SK-N-SH treated with all-trans-retinoic acid at 6 μM for 48 hours (cell line): ENCODE data around the gene PASK.

ENCODE experiments used
- ATAC-seq: fragments of 200-7000 bp; cut with Tn5 transposase; 3 replicates; pipeline ENCODE4 v1.9.1; 2020; ENCODE audit warnings: mild to moderate bottlenecking, moderate library complexity
- BACH2 ChIP-seq: fragments of 250-450 bp; sonication (Bioruptor Pico); IDR thresholded peaks from 2 replicates; pipeline ENCODE4 v1.9.0; 2021; ENCODE audit warnings: mild to moderate bottlenecking, borderline replicate concordance
- CSDC2 ChIP-seq: fragments of 250-450 bp; sonication (Bioruptor Pico); IDR thresholded peaks from 2 replicates; pipeline ENCODE4 v1.5.0; 2020; ENCODE audit warnings: mild to moderate bottlenecking, moderate library complexity
- ESRRG ChIP-seq: fragments of 250-450 bp; sonication (Bioruptor Pico); IDR thresholded peaks from 2 replicates; pipeline ENCODE4 v1.6.1; 2021; ENCODE audit warnings: mild to moderate bottlenecking
- GLIS3 ChIP-seq: fragments of 250-450 bp; sonication (Bioruptor Pico); IDR thresholded peaks from 2 replicates; pipeline ENCODE4 v1.5.0; 2020; ENCODE audit warnings: mild to moderate bottlenecking, moderate library complexity
- ISL1 ChIP-seq: fragments of 250-450 bp; sonication (Bioruptor Pico); IDR thresholded peaks from 2 replicates; pipeline ENCODE4 v2.1.2; 2022; ENCODE audit warnings: mild to moderate bottlenecking, moderate library complexity
- OSR1 ChIP-seq: fragments of 250-450 bp; sonication (Bioruptor Pico); IDR thresholded peaks from 2 replicates; pipeline ENCODE4 v1.8.0; 2022; ENCODE audit warnings: moderate library complexity, mild to moderate bottlenecking, inconsistent platforms
- PPARA ChIP-seq: fragments of 250-450 bp; sonication (Bioruptor Pico); IDR thresholded peaks from 2 replicates; pipeline ENCODE4 v1.5.0; 2020; ENCODE audit warnings: mild to moderate bottlenecking, borderline replicate concordance
- RARB ChIP-seq: fragments of 250-450 bp; sonication (Bioruptor Pico); IDR thresholded peaks from 2 replicates; pipeline ENCODE4 v1.8.0; 2021; ENCODE audit warnings: mild to moderate bottlenecking, moderate library complexity
- SNAI2 ChIP-seq: fragments of 250-450 bp; sonication (Bioruptor Pico); IDR thresholded peaks from 2 replicates; pipeline ENCODE4 v1.5.0; 2020; ENCODE audit warnings: mild to moderate bottlenecking, moderate library complexity
- TCF4 ChIP-seq: fragments of 250-450 bp; sonication (Bioruptor Pico); IDR thresholded peaks from 2 replicates; pipeline ENCODE4 v1.8.0; 2021; ENCODE audit warnings: mild to moderate bottlenecking, moderate library complexity, borderline replicate concordance
- TOX ChIP-seq: fragments of 250-450 bp; sonication (Bioruptor Pico); IDR thresholded peaks from 2 replicates; pipeline ENCODE4 v1.8.0; 2021; ENCODE audit warnings: mild to moderate bottlenecking, moderate library complexity, borderline replicate concordance
- ZC3H10 ChIP-seq: fragments of 250-450 bp; sonication (Bioruptor Pico); IDR thresholded peaks from 2 replicates; pipeline ENCODE4 v1.5.1; 2021; ENCODE audit warnings: mild to moderate bottlenecking, moderate library complexity
- ZFP3 ChIP-seq: fragments of 250-450 bp; sonication (Bioruptor Pico); IDR thresholded peaks from 2 replicates; pipeline ENCODE4 v1.5.0; 2020; ENCODE audit warnings: mild to moderate bottlenecking, moderate library complexity
- ZFP30 ChIP-seq: fragments of 450-650 bp; formaldehyde crosslinking; IDR thresholded peaks from 2 replicates; pipeline ENCODE4 v1.5.0; 2022; ENCODE audit warnings: mild to moderate bottlenecking, moderate library complexity
- ZNF565 ChIP-seq: fragments of 450-650 bp; formaldehyde crosslinking; conservative IDR thresholded peaks from 2 replicates; pipeline ENCODE4 v1.5.0; 2020; ENCODE audit warnings: low read depth, mild to moderate bottlenecking, moderate library complexity
- ZNF70 ChIP-seq: fragments of 450-650 bp; formaldehyde crosslinking; IDR thresholded peaks from 2 replicates; pipeline ENCODE4 v1.5.0; 2020; ENCODE audit warnings: mild to moderate bottlenecking, moderate library complexity
- ZNF8 ChIP-seq: fragments of 450-650 bp; formaldehyde crosslinking; IDR thresholded peaks from 2 replicates; pipeline ENCODE4 v1.5.0; 2020; ENCODE audit warnings: mild to moderate bottlenecking, moderate library complexity
- TF ChIP-seq, protein P1 (sequence below): fragments of 250-450 bp; sonication (Bioruptor Pico); IDR thresholded peaks from 2 replicates; pipeline ENCODE4 v1.5.0; 2020; ENCODE audit warnings: mild to moderate bottlenecking, moderate library complexity
- TF ChIP-seq, protein P2 (sequence below): fragments of 250-450 bp; sonication (Bioruptor Pico); IDR thresholded peaks from 2 replicates; pipeline ENCODE4 v1.8.0; 2020; ENCODE audit warnings: mild to moderate bottlenecking, moderate library complexity, borderline replicate concordance
- TF ChIP-seq, protein P3 (sequence below): fragments of 250-450 bp; sonication (Bioruptor Pico); IDR thresholded peaks from 2 replicates; pipeline ENCODE4 v1.5.1; 2021; ENCODE audit warnings: mild to moderate bottlenecking, moderate library complexity
- TF ChIP-seq, protein P4 (sequence below): fragments of 250-450 bp; sonication (Bioruptor Pico); IDR thresholded peaks from 2 replicates; pipeline ENCODE4 v1.8.0; 2021; ENCODE audit warnings: low read depth, mild to moderate bottlenecking, moderate library complexity, borderline replicate concordance

Gene PASK

DNA sequence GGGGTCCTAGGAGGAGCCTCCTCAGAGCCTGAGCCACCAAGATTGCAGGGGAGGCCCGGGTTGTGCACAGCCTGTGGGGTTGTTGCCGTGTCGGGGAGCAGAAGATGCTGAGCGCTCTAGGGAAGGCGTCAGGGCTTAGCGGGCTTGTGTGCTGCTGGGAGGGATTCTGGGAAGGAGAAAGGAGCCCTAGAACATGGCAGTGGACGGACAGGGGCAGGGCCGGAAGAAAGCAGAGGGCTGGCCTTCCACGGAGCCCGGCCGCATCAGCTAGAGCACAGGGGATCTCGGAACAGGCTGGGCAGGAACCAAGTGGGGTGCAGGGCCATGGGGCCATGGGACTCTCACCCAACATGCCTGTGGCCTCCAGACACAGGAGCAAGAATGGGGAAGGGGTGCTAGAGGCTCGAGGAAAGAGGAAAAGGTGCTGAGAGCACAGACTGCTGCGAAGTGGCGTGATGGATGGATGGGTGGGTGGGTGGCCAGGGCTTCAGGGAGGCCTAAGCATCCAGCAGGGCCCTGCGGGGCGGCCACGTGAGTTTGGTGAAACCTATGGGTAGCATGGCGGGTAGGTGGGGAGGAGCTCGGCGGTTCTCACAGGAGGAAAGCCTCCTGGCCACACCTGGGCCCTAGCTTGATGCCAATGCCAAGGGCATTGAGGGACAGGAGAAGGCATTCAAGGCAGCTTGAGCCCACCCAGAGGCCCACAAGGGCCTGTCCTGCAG lies 82.9 kb downstream of the PASK start (continued):
- TF ChIP-seq, protein P1, sequence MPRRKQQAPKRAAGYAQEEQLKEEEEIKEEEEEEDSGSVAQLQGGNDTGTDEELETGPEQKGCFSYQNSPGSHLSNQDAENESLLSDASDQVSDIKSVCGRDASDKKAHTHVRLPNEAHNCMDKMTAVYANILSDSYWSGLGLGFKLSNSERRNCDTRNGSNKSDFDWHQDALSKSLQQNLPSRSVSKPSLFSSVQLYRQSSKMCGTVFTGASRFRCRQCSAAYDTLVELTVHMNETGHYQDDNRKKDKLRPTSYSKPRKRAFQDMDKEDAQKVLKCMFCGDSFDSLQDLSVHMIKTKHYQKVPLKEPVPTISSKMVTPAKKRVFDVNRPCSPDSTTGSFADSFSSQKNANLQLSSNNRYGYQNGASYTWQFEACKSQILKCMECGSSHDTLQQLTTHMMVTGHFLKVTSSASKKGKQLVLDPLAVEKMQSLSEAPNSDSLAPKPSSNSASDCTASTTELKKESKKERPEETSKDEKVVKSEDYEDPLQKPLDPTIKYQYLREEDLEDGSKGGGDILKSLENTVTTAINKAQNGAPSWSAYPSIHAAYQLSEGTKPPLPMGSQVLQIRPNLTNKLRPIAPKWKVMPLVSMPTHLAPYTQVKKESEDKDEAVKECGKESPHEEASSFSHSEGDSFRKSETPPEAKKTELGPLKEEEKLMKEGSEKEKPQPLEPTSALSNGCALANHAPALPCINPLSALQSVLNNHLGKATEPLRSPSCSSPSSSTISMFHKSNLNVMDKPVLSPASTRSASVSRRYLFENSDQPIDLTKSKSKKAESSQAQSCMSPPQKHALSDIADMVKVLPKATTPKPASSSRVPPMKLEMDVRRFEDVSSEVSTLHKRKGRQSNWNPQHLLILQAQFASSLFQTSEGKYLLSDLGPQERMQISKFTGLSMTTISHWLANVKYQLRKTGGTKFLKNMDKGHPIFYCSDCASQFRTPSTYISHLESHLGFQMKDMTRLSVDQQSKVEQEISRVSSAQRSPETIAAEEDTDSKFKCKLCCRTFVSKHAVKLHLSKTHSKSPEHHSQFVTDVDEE (CRISPR knock-in tag), result no peak
- TF ChIP-seq ZNF565, result no peak
- TF ChIP-seq ZFP3 (CRISPR knock-in tag), result no peak
- TF ChIP-seq GLIS3 (CRISPR knock-in tag), result no peak
- TF ChIP-seq, all 23 proteins: peak for 0

DNA sequence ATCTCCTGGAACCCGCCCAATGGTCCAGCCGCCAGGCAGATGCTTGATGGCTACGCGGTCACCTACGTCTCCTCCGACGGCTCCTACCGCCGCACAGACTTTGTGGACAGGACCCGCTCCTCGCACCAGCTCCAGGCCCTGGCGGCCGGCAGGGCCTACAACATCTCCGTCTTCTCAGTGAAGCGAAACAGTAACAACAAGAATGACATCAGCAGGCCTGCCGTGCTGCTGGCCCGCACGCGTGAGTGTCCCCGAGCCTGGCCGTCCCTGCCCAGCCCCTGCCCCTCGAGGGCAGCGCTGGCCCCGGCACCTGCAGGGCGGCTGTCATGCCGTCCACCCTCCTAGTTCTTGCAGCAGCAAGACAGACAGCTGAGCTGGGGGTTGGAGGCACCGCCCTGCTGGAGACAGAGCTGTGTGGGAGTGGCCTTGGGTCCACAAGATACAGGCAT lies 83.9 kb downstream of the PASK start:
- no peak for ATAC-seq
- no peak for TF ChIP-seq RARB (CRISPR knock-in tag)
- TF ChIP-seq OSR1 (CRISPR knock-in tag), result no peak
- no peak for TF ChIP-seq ZNF8 (CRISPR knock-in tag)
- TF ChIP-seq ISL1 (CRISPR knock-in tag), result no peak
- TF ChIP-seq PPARA (CRISPR knock-in tag), result no peak
- TF ChIP-seq, protein P2, sequence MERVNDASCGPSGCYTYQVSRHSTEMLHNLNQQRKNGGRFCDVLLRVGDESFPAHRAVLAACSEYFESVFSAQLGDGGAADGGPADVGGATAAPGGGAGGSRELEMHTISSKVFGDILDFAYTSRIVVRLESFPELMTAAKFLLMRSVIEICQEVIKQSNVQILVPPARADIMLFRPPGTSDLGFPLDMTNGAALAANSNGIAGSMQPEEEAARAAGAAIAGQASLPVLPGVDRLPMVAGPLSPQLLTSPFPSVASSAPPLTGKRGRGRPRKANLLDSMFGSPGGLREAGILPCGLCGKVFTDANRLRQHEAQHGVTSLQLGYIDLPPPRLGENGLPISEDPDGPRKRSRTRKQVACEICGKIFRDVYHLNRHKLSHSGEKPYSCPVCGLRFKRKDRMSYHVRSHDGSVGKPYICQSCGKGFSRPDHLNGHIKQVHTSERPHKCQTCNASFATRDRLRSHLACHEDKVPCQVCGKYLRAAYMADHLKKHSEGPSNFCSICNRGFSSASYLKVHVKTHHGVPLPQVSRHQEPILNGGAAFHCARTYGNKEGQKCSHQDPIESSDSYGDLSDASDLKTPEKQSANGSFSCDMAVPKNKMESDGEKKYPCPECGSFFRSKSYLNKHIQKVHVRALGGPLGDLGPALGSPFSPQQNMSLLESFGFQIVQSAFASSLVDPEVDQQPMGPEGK, result no peak
- TF ChIP-seq CSDC2, result no peak
- no peak for TF ChIP-seq TCF4 (CRISPR knock-in tag)
- no peak for TF ChIP-seq ZNF565

DNA sequence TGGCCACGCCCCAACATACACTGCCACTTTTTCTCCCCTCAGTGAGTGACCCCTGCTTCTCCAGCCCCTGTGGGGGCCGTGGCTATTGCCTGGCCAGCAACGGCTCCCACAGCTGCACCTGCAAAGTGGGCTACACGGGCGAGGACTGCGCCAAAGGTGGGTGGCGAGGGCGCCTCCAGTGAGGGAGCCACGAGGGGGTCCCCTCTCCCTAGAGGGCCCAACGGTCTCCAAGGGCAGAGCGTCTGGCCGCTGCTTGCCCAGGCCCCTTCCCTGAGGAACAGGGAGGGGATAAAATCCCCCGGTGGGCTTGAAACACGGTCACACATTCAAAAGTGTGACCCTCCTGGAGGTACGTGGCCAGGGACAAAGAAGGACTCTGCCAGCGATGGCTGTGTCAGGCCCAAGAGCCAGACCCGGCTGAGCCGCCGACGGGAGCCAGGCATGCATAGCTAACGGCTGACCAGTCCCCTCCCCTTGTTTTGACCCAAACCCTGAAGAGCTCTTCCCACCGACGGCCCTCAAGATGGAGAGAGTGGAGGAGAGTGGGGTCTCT lies 84.4 kb downstream of the PASK start:
- TF ChIP-seq, protein P3, sequence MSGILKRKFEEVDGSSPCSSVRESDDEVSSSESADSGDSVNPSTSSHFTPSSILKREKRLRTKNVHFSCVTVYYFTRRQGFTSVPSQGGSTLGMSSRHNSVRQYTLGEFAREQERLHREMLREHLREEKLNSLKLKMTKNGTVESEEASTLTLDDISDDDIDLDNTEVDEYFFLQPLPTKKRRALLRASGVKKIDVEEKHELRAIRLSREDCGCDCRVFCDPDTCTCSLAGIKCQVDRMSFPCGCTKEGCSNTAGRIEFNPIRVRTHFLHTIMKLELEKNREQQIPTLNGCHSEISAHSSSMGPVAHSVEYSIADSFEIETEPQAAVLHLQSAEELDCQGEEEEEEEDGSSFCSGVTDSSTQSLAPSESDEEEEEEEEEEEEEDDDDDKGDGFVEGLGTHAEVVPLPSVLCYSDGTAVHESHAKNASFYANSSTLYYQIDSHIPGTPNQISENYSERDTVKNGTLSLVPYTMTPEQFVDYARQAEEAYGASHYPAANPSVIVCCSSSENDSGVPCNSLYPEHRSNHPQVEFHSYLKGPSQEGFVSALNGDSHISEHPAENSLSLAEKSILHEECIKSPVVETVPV (CRISPR knock-in tag), result no peak
- TF ChIP-seq ESRRG, result no peak
- no peak for TF ChIP-seq GLIS3 (CRISPR knock-in tag)
- no peak for TF ChIP-seq PPARA (CRISPR knock-in tag)
- TF ChIP-seq, protein P1 (CRISPR knock-in tag), result no peak
- no peak for TF ChIP-seq ZNF70
- no peak for TF ChIP-seq SNAI2 (CRISPR knock-in tag)
- no peak for TF ChIP-seq ISL1 (CRISPR knock-in tag)
- no peak for TF ChIP-seq ZNF8 (CRISPR knock-in tag)
- no peak for TF ChIP-seq BACH2 (CRISPR knock-in tag)
- no peak for TF ChIP-seq TOX (CRISPR knock-in tag)
- no peak for TF ChIP-seq OSR1 (CRISPR knock-in tag)
- no peak for TF ChIP-seq ZFP30
- TF ChIP-seq ZNF565, result no peak
- TF ChIP-seq, protein P4, sequence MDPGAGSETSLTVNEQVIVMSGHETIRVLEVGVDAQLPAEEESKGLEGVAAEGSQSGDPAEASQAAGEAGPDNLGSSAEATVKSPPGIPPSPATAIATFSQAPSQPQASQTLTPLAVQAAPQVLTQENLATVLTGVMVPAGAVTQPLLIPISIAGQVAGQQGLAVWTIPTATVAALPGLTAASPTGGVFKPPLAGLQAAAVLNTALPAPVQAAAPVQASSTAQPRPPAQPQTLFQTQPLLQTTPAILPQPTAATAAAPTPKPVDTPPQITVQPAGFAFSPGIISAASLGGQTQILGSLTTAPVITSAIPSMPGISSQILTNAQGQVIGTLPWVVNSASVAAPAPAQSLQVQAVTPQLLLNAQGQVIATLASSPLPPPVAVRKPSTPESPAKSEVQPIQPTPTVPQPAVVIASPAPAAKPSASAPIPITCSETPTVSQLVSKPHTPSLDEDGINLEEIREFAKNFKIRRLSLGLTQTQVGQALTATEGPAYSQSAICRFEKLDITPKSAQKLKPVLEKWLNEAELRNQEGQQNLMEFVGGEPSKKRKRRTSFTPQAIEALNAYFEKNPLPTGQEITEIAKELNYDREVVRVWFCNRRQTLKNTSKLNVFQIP (CRISPR knock-in tag), result no peak
- no peak for TF ChIP-seq ZFP3 (CRISPR knock-in tag)
- TF ChIP-seq RARB (CRISPR knock-in tag), result no peak
- TF ChIP-seq ZC3H10 (CRISPR knock-in tag), result no peak
- no peak for ATAC-seq
